ENCODE measurements around the gene ETV7.

ETV7 gene

DNA sequence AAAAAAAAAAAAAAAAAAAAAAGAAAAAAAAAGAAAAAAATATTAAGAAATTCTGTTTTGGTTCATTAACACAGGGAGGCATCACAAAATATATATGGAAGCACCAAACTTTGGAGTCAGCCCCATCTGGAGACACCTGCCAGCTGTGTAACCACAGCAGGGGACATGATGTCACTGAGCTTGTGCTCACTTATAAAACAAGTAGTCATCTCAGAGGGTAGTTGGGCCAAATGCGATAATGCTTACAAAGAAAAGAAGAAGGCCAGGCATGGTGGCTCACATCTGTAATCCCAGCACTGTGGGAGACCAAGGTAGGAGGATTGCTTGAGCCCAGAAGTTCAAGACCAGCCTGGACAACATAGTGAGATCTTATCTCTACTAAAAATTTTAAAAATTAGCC is 49.7 kb downstream of the ETV7 start:
- H3K9ac ChIP-seq (ENCODE audit: low read depth, low read length, poor library complexity, severe bottlenecking), result no peak overlapping the region

DNA sequence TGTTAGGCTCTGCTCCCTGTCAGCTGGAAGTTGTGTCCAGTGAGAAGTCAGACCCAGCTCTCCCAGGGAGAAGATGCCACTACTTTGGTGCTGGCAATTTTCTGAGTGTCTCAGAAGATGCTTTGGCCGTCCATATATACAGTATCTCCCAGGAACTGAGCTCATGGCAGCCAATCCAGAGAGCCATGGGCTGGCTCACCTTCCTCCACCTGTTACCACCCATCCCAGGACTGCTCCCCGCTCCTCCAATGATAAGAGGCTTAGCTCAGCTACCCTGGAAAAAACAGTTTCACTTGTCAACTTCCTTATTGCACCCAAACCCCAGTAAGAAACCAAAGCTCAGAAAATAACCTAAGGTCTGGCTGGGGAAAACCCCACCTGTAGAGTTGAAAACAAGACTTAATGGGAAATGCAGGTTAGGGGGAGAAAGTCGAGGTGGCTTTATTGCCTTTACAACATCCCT is 50.7 kb downstream of the ETV7 start, which contains the start of gene BNIP5:
BNIP5 (minus strand) TSS at position 110 of the 463 bp plus-strand sequence. CDS start 6,198 bp downstream, outside the sequence.
- Histone ChIP-seq H3K9me2 (replicated peaks; ENCODE audit: low read depth, low read length) (no peaks in the 10 kb centered on the region), H3K4me3 (ENCODE audit: low read length, poor library complexity, severe bottlenecking) (no peak within 1 kb of the TSS), H3K79me2 (ENCODE audit: insufficient read depth, low read length) (no peaks in the 10 kb centered on the region), H3K4me1 (ENCODE audit: insufficient read depth, low read length, poor library complexity, severe bottlenecking) (peaks cover 7% of the 10 kb centered on the region), H3K9me3 (ENCODE audit: insufficient read depth, low read depth, low read length) (no peaks in the 10 kb centered on the region), H3F3A (ENCODE audit: low read depth) (no peaks in the 10 kb centered on the region), H4K20me1 (ENCODE audit: insufficient read depth, low read length, poor library complexity, severe bottlenecking) (no peaks in the 10 kb centered on the region), H3K27me3 (ENCODE audit: insufficient read depth, low read length, poor library complexity, severe bottlenecking) (no peaks in the 10 kb centered on the region), H2AFZ (ENCODE audit: low read length) (no peak within 1 kb of the TSS), H3K36me3 (ENCODE audit: insufficient read depth, low read length) (no peaks in the 10 kb centered on the region), H3K4me2 (ENCODE audit: low read depth, low read length, poor library complexity, severe bottlenecking) (no peak within 1 kb of the TSS), H3K9ac (ENCODE audit: low read depth, low read length, poor library complexity, severe bottlenecking) (no peak within 1 kb of the TSS)
- TF ChIP-seq EZH2phosphoT487 (IDR thresholded peaks at IDR 0.05; ENCODE audit: borderline replicate concordance) (no peak), CTCF (conservative IDR thresholded peaks at IDR 0.05; ENCODE audit: low read length) (no peak)

More for the DNA sequence above, 49.7 kb downstream of the ETV7 start:
- no peak overlapping the region for H3K4me3 ChIP-seq (ENCODE audit: low read length, poor library complexity, severe bottlenecking)
- no peaks in the 10 kb centered on the region for H3K79me2 ChIP-seq (ENCODE audit: insufficient read depth, low read length)
- no peaks in the 10 kb centered on the region for H3K27me3 ChIP-seq (ENCODE audit: insufficient read depth, low read length, poor library complexity, severe bottlenecking)
- H3F3A ChIP-seq (ENCODE audit: low read depth), result no peaks in the 10 kb centered on the region
- no peak overlapping the region for H3K4me2 ChIP-seq (ENCODE audit: low read depth, low read length, poor library complexity, severe bottlenecking)
- H3K4me1 ChIP-seq (ENCODE audit: insufficient read depth, low read length, poor library complexity, severe bottlenecking), result no peaks in the 10 kb centered on the region
- H3K9me2 ChIP-seq (replicated peaks; ENCODE audit: low read depth, low read length), result no peaks in the 10 kb centered on the region
- H4K20me1 ChIP-seq (ENCODE audit: insufficient read depth, low read length, poor library complexity, severe bottlenecking), result no peaks in the 10 kb centered on the region
- H3K36me3 ChIP-seq (ENCODE audit: insufficient read depth, low read length), result no peaks in the 10 kb centered on the region
- no peak overlapping the region for H2AFZ ChIP-seq (ENCODE audit: low read length)
- H3K9me3 ChIP-seq (ENCODE audit: insufficient read depth, low read depth, low read length), result no peaks in the 10 kb centered on the region
- TF ChIP-seq EZH2phosphoT487 (IDR thresholded peaks at IDR 0.05; ENCODE audit: borderline replicate concordance) (no peak), CTCF (conservative IDR thresholded peaks at IDR 0.05; ENCODE audit: low read length) (no peak)

- Histone ChIP-seq H3K4me2 (ENCODE audit: low read depth, low read length, poor library complexity, severe bottlenecking) (no peak overlapping the region), H3K36me3 (ENCODE audit: insufficient read depth, low read length) (no peaks in the 10 kb centered on the region), H3F3A (ENCODE audit: low read depth) (no peaks in the 10 kb centered on the region), H4K20me1 (ENCODE audit: insufficient read depth, low read length, poor library complexity, severe bottlenecking) (no peaks in the 10 kb centered on the region), H3K9ac (ENCODE audit: low read depth, low read length, poor library complexity, severe bottlenecking) (no peak overlapping the region), H3K4me1 (ENCODE audit: insufficient read depth, low read length, poor library complexity, severe bottlenecking) (peaks cover 8% of the 10 kb centered on the region), H3K79me2 (ENCODE audit: insufficient read depth, low read length) (no peaks in the 10 kb centered on the region), H3K27me3 (ENCODE audit: insufficient read depth, low read length, poor library complexity, severe bottlenecking) (no peaks in the 10 kb centered on the region), H3K4me3 (ENCODE audit: low read length, poor library complexity, severe bottlenecking) (no peak overlapping the region), H3K9me2 (replicated peaks; ENCODE audit: low read depth, low read length) (no peaks in the 10 kb centered on the region), H3K9me3 (ENCODE audit: insufficient read depth, low read depth, low read length) (no peaks in the 10 kb centered on the region), H2AFZ (ENCODE audit: low read length) (no peak overlapping the region)
- TF ChIP-seq EZH2phosphoT487 (IDR thresholded peaks at IDR 0.05; ENCODE audit: borderline replicate concordance) (no peak), CTCF (conservative IDR thresholded peaks at IDR 0.05; ENCODE audit: low read length) (no peak)
These were observed 51.2 kb downstream of the ETV7 start for GRCh38 chr6:36336208-36336710.

Measured in Loucy (cell line).